Stimulated activated CD8-positive, alpha-beta memory T cell treated with anti-CD3 and anti-CD28 coated beads, Interleukin-7, amount 100 ng/mL, for 48 hours (primary cell): Measurements from ENCODE around the gene CEACAM4.
"Not testable (repeated sequence)": the region's sequence is repeated elsewhere in the genome, so short reads cannot be mapped to it uniquely, and the experiment has no call there.

ENCODE experiments used
- DNase-seq, 2 donors: peaks; one replicate each; pipeline ENCODE4 v3.0.0-alpha.2; 2020; ENCODE audit warnings: low read depth in 1 of 2; ENCODE audit errors: extremely low read depth in 1 of 2

CEACAM4 gene

DNA sequence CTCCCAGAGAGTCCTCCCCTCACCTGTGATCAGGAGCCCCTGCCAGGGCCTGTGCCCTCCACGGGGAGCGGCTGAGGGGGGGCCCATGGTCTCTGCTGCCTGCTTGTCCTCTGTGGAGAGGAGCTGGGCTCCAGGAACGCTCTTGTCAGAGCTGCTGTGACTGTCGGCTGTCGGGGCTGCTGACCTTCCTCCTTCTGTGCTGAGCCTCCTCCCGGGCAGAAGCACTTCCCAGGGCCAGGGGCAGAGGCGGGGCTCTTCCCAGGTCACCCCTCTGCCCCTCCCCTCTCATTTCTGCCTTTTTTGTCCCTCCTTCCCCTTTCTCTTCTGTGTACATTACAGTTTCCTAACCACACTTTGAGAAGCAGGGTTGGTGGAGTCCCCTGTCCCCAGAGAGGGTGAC, at the start of gene CEACAM4:
CEACAM4 (minus strand) TSS at position 198 of the 400 bp plus-strand sequence; CDS start at position 87, 111 bp downstream.
- DNase-seq: no peak

DNA sequence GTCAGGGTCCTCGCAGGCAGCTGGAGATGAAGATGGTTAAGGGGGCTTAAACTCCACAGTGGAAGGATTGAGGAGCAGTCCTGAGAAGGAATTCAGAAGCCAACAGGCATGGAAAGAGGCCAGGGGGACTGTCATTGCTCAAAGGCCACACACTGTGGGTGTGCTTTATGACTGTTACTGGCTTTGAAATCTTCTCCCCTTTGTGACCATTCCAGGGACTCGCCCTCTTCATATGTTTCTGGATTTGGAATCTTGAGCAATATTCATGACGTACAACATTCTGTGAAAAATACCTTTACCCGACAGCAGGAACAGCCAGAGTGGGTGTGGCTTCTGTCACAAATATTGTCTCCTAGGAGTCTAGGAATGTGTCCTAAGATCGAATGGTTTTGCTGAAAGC, 44.6 kb upstream of the CEACAM4 start:
- no peak for DNase-seq

DNA sequence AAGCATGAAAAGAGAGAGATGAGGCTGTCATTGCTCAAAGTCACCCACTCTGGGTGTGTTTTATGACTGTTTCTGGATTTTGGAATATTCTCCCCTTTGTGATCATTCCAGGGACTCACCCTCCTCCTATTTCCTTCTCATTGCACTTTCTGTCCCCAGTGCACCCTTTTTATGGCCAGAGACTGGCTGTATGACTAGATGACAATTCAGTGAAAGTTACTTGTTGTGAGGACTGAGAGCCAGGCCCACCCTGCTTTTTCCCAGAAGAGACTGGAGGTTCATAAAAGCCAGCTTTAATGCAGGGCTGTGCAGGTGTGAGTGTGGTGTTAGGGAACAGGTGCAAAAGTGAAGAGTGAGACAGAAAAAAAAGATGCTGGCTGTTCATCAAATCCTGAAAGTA, 43.9 kb upstream of the CEACAM4 start:
- no peak for DNase-seq

DNA sequence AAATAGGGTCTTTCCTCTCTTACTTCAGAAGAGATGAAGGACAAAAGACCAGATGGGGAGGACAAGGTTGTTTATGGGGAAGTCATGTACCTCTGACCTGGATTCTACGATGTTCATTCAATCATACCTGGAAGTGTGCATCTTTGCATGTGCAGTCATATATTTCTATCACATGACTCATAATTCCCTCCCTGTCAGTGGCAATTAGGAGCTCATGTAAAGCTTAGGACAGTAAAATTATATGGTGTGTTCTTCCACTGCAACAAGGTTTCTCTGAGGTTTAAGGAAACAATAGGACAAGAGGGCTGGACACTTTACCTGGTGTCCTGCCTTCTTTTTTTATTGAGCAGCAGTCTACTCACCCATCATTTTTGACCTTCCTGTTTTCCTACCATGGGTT, 41.4 kb upstream of the CEACAM4 start:
- DNase-seq: no peak

DNA sequence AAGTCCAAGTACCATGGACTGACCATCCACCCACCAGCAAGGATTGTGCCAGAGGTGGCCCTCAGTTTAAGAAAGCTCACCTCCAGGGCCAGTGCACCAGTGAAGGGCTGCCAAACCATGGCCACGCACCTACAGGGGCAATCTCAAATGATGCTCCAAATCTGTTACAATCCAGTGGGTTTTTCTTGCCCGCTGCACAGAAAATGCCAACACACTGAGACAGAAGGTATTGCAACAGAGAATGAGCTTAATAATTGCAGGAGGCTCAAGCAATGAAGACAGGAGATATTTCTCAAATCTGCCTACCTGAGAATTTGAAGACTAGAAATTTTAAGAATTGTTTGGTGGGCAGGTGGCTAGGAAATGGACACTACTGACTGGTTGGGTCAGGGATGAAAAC, 39.2 kb upstream of the CEACAM4 start:
- DNase-seq: no peak

DNA sequence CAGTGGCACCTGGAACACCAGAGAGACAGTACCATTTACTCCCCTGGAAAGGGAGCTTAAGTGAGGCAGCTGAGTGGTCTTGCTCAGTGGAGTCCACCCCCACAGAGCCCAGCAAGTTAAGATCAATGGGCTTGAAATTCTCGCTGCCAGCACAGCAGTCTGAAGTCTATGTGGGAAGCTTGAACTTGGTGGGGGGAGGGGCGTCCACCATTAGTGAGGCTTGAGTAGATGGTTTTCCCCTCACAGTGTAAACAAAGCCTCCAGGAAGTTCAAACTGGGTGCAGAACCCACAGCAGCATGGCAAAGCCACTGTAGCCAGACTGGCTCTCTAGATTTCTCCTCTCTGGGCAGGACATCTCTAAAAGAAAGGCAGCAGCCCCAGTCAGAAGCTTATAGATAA, 30.3 kb upstream of the CEACAM4 start:
- no peak for DNase-seq

DNA sequence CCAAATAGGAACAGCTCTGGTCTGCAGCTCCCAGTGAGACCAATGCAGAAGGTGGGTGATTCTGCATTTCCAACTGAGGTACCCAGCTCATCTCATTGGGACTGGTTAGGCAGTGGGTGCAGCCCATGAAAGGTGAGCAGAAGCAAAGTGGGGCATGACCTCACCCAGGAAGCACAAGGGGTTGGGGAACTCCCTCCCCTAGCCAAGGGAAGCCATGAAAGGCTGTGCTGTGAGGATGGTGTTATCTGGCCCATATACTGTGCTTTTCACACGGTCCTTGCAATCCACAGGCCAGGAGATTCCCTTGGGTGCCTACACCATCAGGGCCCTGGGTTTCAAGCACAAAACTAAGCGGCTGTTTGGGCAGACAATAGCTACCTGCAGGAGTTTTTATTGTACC, 29.9 kb upstream of the CEACAM4 start:
- DNase-seq: not testable (repeated sequence)

DNA sequence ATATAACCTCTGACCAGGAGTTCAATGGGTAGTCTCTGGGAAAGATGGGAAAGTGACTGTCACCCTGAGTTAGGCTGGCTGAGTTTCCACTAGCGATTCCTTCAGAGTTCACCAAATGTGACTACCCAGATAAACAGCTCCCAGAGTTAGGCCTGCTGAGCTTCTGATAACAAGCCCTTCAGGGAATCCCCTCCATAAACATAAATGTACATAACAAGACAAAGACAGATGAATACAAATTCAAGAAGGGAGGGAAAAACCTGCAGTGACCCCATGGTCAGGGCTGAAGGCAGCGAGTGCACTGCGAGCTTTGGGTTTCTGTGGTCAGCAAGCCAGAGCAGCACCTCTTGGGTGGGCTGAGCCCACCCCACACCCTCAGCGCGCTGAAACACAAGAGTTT, 25.4 kb upstream of the CEACAM4 start:
- DNase-seq: no peak

DNA sequence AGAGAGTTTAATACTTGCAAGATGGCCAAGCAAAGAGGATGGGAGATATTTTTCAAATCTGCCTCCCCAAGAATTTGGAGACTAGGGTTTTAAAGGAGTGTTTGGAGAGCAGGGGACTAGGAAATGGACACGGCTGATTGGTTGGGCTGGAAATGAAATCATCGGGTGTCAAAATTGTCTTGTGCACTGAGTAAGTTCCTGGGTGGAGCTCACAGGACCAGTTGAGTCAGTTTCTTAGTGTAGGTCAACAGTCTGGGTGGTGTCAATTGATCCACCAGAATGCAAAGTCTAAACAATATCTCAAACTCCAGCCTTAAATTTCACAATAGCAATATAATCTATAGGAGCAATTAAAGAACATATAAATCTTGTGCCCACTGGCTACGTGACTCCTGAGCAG, 23.0 kb upstream of the CEACAM4 start:
- no peak for DNase-seq

DNA sequence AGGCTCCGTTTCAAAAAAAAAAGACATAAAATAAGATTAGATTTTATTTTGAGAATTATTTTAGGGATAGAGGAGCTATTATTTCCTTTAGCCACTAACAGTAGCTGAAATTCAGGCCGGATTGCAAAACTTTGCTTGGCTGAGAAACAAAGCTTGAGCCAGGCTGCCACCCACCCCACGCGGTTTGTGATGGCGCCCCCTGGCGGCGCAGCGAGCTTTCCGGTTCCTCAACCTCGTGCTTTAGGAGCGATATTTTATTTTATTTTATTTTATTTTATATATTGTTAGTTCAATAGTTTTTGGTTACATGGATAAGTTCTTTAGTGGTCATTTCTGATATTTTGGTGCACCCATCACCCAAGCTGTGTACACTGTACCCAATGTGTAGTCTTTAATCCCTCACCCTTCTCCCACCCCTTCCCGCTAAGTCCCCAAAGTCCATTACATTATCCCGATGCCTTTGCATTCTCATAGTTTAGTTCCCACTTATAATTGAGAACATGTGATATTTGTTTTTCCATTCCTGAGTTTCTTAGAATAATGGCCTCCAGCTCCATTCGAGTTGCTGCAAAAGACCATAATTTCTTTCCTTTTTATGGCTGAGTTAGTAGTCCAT, 19.8 kb upstream of the CEACAM4 start:
- DNase-seq: peak in 1 of 2 donors; percentile 14

DNA sequence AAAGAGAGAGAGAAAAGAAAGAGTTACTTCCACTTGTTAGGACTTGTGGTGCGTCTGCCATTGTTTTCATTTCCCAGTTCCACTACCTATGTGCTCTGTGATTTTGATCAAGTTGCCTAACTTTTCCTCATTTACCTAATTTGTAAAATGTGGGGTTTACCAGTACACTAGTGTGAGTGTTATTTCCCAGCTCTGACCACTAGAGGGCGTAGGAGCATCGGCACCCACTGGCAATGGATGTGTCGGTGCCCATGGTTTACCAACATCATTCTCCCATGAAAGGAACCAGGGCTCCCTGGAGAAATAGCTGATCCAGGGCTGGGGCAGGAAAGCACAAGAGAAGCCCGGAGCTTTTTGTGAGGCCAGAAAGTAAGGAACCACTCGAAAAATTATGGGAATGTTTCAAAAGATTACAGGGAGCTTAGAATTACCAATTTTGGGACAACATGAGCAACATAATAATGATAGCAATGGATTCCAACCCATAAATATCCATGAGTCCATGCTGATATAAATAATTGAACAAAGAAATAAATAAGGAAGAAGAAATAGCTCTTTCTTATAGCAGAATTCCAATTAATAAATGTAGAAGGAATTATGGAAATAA, 15.1 kb upstream of the CEACAM4 start:
- DNase-seq: peak; percentile 10 to 36

DNA sequence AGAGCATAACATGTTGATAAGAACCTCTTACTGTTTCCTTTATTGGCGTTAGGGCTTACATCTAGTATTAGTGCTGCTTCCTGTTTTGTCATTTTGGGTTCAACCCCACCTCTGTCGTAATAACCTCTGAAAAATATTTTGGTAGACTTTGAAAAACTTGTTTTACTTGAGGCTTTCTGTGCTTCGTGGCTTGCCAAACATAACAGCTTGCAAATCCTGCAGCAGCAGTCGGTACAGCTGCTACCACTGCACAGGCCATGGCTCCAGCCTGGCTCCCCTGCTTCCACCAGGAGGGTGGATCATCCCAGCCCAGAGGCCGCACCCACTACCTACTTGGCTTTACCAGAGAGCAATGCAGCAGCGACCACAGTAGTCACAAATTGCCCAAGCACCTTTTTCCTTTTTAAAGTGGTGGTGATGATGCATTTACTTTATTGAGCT, 11.8 kb upstream of the CEACAM4 start:
- DNase-seq: no peak

DNA sequence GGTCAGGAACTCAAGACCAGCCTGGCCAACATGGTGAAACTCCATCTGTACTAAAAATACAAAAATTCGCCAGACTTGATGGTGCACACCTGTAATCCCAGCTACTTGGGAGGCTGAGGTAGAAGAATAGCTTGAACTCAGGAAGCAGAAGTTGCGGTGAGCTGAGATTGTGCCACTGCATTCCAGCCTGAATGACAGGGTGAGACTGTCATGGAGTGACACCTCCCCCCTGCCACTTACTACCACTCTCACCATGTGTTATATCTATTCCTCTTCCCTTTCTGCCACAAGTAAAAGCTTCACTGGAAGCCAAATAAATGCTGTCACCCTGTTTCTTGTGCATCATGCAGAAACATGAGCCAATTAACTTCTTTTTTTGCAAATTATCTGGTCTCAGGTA, 10.6 kb upstream of the CEACAM4 start:
- no peak for DNase-seq

DNA sequence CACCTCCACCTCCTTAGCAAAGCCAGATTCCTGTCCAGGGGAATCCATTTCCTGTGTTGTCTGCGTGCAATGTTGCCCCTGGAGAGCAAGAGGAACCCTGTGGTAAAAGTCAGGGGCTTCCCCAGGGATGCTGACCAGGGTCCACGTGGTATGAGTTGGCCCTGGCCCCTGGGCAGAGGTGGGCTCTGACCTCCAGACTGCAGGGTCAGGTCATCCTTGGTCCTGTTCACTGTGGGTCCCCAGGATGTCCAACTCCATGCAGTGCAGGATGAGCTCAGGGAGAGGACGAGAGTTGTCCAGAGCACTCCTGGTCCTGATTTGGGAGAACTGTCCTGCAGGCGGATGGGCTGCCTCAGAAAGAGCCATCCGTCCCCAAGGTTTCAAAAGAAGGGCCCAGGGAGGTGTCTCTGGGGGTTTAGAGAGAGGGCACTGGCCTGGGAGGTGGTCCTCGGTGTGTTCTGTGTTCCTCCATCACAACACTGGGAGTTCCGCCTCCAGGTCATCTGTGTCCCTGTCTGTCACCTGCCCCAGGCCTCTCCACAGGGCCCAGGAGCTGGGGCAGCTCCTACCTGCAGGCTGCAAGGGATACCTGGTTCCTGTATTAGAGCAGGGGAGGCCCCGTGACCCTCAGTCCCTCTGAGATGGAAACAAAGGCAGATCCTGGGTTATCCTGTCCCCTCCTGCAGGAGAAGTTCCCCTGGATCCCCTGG, 1.2 kb upstream of the CEACAM4 start:
- DNase-seq: no peak

DNA sequence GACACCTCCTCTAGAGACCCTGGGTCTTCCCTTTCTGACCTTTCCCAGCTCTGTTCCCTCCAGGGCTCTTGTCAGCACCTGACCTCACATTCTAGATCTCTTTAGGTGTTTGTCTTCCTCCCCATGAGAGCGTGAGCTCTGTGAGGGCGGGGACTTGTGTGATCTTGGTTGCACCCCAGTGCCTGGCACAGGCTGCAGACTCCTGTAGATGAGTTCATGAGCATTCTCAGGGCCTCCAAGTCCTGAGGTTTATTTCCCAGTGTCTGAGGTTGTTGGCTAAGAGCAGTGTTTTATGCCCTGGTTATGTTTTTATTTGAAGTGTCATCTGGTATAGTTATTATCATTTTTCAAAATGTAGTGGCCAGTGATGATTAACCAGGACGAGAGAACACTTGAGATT, 596 bp downstream of the CEACAM4 start:
- DNase-seq: no peak

DNA sequence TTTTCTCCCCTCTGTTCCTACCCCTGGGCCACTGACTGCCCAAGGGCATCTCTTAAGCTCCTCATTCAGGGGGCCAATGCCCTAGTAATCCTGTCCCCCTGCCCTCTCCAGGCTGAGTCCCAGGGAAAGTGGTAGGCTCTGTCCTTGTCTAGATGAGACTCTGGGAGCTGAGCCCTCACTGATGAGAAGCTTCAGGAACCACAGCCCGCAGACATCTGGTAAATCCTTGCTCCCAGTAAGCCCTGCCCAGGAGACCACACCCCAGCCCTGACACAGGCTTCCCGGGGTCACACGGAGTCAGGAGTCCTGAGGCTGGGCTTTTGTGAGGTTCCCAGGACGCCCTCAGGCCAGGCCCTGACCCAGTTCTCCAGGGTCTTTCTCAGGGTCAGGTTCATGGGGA, 1.9 kb downstream of the CEACAM4 start:
- DNase-seq: no peak

DNA sequence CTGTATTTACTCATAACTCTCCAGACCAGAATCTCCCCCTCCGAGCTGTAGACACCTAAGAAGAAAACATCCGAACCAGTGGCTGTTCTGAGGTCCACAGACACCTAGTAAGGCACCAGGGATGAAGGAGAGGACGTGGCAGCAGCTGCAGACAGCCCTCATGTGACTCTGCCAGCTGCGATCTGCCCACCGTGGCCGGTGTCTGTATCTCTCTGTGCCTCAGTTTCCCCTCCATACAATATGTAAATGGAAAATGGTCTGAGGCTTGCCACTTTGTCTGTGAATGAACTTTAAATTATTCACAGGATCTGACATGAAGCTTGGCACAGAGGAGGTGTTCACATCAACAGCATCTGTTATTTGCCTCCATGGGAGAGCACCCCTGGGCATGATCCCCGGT, 2.4 kb downstream of the CEACAM4 start:
- DNase-seq: no peak

DNA sequence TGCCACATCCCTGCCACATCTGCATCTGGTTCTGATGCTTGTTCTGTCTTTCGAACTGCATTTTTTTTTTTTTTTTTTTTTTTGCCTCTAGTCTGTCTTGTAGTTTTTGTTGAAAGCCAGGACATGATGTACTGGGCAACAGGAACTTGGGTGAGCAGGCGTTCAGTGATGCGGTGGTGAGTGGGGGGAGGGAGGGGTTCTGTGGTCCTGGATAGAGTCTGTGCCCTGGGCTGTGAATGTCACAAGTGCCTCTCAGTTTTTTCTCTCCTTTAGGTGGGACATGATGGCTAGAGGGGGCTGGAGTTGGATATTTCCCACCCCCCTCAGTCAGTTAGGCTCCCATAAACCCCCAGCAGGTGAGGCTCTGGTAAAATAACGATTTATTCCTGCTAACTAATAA, 3.5 kb downstream of the CEACAM4 start:
- no peak for DNase-seq

DNA sequence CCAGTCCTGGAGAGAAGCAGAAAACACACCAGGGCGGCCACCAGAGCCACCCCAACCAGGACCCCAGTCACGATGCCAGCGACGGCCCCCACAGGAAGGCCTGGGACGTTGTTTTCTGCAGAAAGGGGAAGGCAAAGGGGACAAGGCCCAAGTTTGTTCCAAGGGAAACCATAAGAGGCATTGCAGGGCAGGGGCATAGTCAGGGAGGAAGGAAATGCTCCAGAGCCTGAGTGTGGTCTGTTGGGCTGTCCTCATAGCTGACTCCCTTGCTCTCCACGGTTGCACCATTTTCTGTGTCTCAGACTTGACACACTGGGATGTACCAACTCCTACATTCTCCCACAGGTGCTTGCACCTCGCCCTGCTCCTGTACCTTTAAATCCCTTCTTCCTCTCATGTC, 5.2 kb downstream of the CEACAM4 start:
- no peak for DNase-seq

DNA sequence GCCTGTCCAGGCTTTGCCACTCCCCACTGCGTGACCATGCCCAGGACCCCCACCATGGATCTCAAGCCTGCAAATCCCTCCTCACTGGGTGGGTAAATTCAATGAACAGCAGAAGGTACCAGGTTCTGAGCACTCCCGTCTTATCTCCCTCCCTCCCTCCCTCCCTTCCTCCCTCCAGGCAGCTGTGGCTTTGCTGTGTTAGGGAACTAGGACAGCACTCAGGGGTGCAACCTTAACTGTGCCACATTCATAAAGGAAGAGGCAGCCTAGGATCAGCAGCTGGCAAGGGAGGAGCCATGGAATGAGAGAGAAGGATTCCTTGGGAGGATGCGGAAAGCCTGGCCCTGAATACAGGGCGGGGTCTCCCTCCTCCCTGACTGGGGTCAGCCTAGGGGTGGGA, 5.6 kb downstream of the CEACAM4 start:
- no peak for DNase-seq

DNA sequence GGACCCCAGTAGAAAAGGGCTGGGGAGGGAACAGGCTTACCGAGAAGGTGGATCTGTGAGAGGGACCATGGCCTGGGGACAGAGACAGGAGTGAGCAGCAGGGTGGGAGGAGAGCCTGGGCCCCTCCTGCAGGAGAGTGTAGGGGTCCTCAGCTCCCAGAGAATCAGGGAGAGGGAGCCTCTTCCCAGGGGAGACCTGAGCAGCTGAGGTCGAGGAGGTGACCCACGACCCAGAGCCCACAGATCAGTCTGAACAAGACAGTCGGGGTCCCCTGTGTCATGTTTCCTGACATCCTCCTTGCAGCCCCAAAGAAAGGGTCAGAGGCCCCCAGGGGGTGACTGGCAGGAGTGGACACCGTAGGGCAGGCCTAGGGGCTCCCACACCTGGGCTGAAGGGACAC, 6.7 kb downstream of the CEACAM4 start:
- DNase-seq: no peak

DNA sequence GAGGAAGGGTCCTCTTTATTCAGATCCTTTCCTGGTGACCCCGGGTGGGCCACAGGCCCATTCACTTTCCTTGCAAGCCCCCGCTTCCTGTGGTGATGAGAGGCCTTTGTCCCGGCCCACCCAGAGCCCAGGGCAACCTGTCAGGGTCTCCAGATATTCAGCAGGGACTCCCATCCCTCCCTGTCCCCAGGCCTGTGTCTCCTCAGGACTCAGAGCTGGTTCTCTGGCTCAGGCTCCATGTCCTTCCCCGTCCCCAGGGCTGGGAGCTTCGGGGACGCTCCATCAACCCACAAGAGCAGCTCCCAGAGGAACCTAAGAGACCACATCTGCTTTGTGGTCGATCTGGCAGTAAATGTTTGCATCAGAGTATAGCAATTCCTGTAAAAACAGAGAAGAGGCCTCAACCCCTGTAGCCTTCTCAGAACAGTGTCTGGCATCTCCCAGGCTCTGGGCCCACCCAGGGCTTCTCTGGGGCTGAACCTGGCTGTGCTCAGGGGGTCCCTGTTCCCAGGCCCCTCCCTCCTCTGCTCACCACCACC, 7.8 kb downstream of the CEACAM4 start:
- no peak for DNase-seq
